Fibroblast of villous mesenchyme (primary cell): Measurements from ENCODE around the gene TRIM34. TPM values are rescaled to one million over a fixed set of nuclear protein-coding genes. Genes with fewer than 3 reads are reported as not detected.
"Not testable (repeated sequence)": the region's sequence is repeated elsewhere in the genome, so short reads cannot be mapped to it uniquely, and the experiment has no call there.

Experiments
- DNase-seq: peaks from one replicate; pipeline ENCODE4 v3.0.0-alpha.2; 2010; ENCODE audit warnings: low read depth
- H3K4me3 ChIP-seq: 2 replicates; pipeline ENCODE4 v1.5.1; 2011; ENCODE audit warnings: low read depth, mild to moderate bottlenecking, low read length
- CTCF ChIP-seq: IDR thresholded peaks from 2 replicates; pipeline ENCODE4 v1.5.1; 2012; ENCODE audit warnings: low read depth, mild to moderate bottlenecking, low read length; ENCODE audit not compliant: insufficient read depth
- total RNA-seq: library from RNA; depleted of rRNA; stranded (reverse); fragments of >200 nt; gene quantifications from 2 replicates; pipeline ENCODE4 v1.2.3, GENCODE V29; 2012

The TRIM34 gene
- total RNA-seq, 1 donor, result 10.4 TPM

GRCh38 chr11:5690736-5691135 is 65.9 kb downstream of the TRIM34 start:
- peak; percentile 65 for DNase-seq
- peak overlapping the region; percentile 62 for H3K4me3 ChIP-seq
- no peak for TF ChIP-seq CTCF

- peak overlapping the region; percentile 62 for H3K4me3 ChIP-seq
Measured at GRCh38 chr11:5691238-5691963, 66.6 kb downstream of the TRIM34 start.

GRCh38 chr11:5691964-5692361 is 67.2 kb downstream of the TRIM34 start:
- no peak overlapping the region for H3K4me3 ChIP-seq
- no peak for TF ChIP-seq CTCF

More at GRCh38 chr11:5691238-5691963, 66.6 kb downstream of the TRIM34 start:
- DNase-seq, result not testable (repeated sequence)

More at GRCh38 chr11:5691964-5692361, 67.2 kb downstream of the TRIM34 start:
- no peak for DNase-seq

Other genes with a start within 250 kb of the TRIM34 start
- gene OR51M1, start 241.2 kb upstream of the TRIM34 start, total RNA-seq, result under 0.01 TPM in 1 of 2 replicates, not detected in the other
- gene OR51Q1, start 202.9 kb upstream of the TRIM34 start, total RNA-seq, result not detected in 2 replicates
- under 0.01 TPM in 1 of 2 replicates, not detected in the other for gene OR51I1, start 183.5 kb upstream of the TRIM34 start, total RNA-seq
- gene OR51I2, start 175.7 kb upstream of the TRIM34 start, total RNA-seq, result not detected in 2 replicates
- gene OR52D1, start 136.3 kb upstream of the TRIM34 start, total RNA-seq, result not detected in 2 replicates
- 0.43 TPM in 1 of 2 replicates, not detected in the other for gene UBQLN3, start 115.0 kb upstream of the TRIM34 start, total RNA-seq
- under 0.01 TPM in 2 replicates for gene UBQLNL, start 108.3 kb upstream of the TRIM34 start, total RNA-seq
- gene OR52H1, start 76.5 kb upstream of the TRIM34 start, total RNA-seq, result 0.32 and 0.86 TPM in 2 replicates
- gene OR52B6, start 44.1 kb upstream of the TRIM34 start, total RNA-seq, result not detected in 2 replicates
- gene TRIM6, start 28.4 kb upstream of the TRIM34 start, total RNA-seq, result 6.1 and 6.5 TPM in 2 replicates
- 31.2 and 65.2 TPM in 2 replicates for gene TRIM5, start 60.1 kb downstream of the TRIM34 start, total RNA-seq
- gene TRIM22, start 64.8 kb downstream of the TRIM34 start, total RNA-seq, result 70.9 and 104 TPM in 2 replicates
- gene OR56B1, start 111.4 kb downstream of the TRIM34 start, total RNA-seq, result not detected in 2 replicates
- gene OR52N4, start 129.2 kb downstream of the TRIM34 start, total RNA-seq, result not detected in 2 replicates
- under 0.01 TPM in 1 of 2 replicates, not detected in the other for gene OR52N5, start 158.4 kb downstream of the TRIM34 start, total RNA-seq
- gene OR52N1, start 166.3 kb downstream of the TRIM34 start, total RNA-seq, result under 0.01 TPM in 1 of 2 replicates, not detected in the other
- gene OR52N2, start 183.9 kb downstream of the TRIM34 start, total RNA-seq, result not detected in 2 replicates
- gene OR52E6, start 216.9 kb downstream of the TRIM34 start, total RNA-seq, result 0.43 TPM in 1 of 2 replicates, not detected in the other
- gene OR52E8, start 232.7 kb downstream of the TRIM34 start, total RNA-seq, result not detected in 2 replicates